NCI-H345 treated with DMSO at 0.1 percent for 48 hours (cell line): ENCODE results near the gene TMEM190.
"Not testable (repeated sequence)": the region's sequence is repeated elsewhere in the genome, so short reads cannot be mapped to it uniquely, and the experiment has no call there.

Experiments
- DNase-seq: peaks from one replicate; lab custom pipeline; 2025; ENCODE audit not compliant: unreplicated experiment; lab: John Stamatoyannopoulos, UW

The TMEM190 gene

DNA sequence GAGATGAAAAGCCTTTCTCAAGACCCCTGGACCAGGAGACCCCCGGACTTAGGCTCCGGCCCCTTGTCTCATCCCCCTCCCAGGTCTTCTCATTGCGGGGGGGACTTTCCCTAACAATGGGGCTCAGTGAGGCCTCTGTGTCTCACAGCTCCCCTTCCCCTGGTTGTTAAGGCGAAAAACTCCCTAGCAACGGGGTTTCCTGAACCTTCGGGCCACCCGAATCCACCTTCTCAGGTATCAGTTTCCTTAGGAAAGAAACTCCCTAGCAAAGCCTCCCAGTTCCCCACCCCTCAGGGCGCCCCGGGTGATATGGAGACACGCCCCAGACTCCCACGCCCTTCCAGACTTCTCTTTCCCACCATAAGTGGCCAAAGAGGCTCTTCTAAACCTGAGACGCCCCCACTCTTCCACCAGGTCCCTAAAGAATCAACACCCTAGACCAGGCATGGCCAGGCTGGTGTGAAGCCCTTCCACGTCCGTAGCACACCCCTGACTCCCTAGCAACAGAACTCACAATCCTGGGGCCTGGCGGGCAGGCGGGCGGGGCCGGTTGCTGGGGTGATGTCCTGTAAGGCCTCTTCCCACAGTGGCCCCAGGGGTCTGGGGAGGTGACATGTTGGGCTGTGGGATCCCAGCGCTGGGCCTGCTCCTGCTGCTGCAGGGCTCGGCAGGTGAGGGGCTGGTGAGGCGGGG, at the start of gene TMEM190:
Gene TMEM190, plus strand, starts transcription at position 586 of the 693 bp plus-strand sequence. Its CDS starts 28 bp downstream, at position 614.
- DNase-seq: no peak

GRCh38 chr19:55328774-55329318, 47.8 kb upstream of the TMEM190 start:
- not testable (repeated sequence) for DNase-seq

GRCh38 chr19:55329791-55330190, 46.8 kb upstream of the TMEM190 start:
- not testable (repeated sequence) for DNase-seq

DNA sequence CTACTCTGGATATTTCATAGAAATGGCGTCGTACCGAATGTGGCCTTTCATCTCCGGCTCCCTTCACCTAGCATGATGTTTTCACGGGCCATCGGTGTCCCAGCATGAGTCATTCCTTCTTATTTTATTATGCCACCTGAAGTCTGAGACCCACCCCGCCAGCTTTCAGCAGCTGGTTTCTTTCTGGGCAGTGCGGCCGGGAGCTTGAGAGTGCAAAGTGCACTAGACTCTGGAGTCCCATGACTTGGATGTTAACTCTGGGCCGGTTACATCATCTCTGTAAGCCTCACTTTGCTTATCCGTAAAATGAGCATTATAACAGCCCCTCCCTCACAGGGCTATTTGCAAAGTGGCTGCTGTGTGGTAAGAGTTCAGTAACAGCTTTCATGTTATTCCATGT, 42.8 kb upstream of the TMEM190 start:
- no peak for DNase-seq

DNA sequence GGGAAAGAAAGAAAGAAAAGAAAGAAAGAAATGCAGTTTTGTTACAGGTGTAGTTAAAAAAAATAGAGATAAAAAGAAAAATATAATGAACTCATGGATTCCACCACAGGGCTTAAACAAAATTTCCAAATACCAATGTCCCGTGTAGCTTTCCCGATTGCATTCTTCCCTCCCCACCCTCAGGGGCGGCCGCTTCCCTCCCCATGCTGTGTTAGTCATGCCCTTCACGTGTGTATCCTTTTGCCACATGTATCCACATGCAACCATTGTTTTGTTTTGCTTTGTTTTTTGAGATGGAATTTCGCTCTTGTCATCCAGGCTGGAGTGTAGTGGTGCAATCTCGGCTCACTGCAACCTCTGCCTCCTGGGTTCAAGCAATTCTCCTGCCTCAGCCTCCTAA, 40.5 kb upstream of the TMEM190 start:
- no peak for DNase-seq

DNA sequence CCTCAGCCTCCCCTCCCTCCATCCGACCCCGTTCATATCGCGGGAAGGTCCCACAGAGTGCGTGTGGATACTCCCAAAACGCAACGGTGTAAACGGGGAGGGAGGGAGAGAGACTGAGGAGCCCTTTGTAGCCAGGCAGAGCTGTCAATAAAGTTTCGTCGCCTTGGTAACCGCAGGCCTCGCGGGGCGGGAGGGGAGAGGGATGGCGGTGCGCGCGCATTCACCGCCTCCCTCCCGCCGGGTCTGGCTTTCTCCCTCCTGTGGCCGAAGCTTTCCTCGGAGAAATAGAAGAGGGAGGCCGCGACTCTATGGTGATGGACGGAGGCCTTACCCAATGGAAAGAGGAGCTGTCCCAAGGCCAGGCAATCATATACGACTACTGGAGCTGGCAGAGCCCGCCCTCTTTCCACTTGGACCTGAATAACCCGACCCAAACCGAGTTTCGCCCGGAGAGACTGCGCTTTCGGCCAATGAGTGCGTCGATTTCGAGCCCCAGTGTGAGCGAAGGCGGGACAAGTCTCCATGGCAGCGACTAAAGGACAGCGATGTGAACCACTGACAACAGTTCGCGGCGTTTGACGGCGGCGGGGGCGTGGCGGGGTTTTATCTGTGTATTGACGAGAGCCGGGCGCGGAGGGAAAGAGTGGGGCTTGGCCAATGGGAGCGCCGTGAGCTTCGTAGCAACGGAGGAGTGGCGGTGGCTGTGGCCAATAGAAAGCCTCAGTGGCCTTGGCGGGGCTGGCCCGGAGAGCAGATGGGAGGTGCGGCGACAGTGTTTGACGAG, 37.3 kb upstream of the TMEM190 start, which contains the start of gene KMT5C:
Gene KMT5C, plus strand, starts transcription at position 772 of the 784 bp plus-strand sequence. CDS start 2,061 bp downstream, outside the sequence.
- DNase-seq: peak; percentile 100

GRCh38 chr19:55339889-55340783, 36.5 kb upstream of the TMEM190 start:
- DNase-seq: no peak

GRCh38 chr19:55340784-55341147, 35.9 kb upstream of the TMEM190 start:
- no peak for DNase-seq

- DNase-seq: peak; percentile 51
These were observed 35.4 kb upstream of the TMEM190 start for GRCh38 chr19:55341171-55341588.

DNA sequence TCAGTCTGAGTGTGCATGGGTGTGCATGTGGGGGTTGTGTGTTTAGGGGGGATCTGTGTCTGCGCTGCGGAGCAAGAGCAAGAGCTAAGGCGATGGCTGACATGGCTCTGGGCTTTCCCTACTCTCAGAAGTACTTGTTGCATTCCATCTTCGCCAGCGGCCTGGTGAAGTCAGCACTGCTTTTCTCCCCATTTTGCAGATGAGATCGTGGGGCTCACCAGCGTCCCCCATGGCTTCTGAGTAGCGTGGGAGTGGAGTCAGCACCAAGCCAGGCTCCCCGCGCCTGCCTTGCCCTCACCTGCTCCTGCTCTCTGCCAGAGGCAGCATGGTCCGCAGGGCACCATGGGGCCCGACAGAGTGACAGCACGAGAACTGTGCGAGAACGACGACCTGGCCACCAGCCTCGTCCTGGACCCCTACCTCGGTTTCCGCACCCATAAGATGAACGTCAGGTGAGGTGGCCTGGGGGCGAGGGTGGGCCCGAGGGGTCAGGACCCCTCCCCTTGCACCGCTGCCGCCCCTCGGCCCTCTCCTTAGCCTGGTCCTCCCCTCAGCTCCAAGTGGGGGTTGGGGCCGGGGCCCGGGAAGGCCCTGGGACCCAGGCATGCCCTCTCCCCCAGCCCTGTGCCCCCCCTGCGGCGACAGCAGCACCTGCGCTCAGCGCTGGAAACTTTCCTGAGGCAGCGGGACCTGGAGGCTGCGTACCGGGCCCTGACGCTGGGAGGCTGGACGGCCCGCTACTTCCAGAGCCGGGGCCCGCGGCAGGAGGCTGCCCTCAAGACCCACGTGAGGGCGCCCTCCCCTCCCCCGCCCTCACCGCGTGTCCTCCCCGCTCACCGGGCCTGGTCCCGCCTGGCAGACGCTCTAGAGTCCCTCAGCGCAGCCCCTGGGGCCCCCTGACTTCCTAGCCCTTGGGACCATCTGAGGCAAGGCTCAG, 34.8 kb upstream of the TMEM190 start:
- DNase-seq: no peak

- DNase-seq: peak; percentile 18
These were observed 32.2 kb upstream of the TMEM190 start for GRCh38 chr19:55344444-55344843.

DNA sequence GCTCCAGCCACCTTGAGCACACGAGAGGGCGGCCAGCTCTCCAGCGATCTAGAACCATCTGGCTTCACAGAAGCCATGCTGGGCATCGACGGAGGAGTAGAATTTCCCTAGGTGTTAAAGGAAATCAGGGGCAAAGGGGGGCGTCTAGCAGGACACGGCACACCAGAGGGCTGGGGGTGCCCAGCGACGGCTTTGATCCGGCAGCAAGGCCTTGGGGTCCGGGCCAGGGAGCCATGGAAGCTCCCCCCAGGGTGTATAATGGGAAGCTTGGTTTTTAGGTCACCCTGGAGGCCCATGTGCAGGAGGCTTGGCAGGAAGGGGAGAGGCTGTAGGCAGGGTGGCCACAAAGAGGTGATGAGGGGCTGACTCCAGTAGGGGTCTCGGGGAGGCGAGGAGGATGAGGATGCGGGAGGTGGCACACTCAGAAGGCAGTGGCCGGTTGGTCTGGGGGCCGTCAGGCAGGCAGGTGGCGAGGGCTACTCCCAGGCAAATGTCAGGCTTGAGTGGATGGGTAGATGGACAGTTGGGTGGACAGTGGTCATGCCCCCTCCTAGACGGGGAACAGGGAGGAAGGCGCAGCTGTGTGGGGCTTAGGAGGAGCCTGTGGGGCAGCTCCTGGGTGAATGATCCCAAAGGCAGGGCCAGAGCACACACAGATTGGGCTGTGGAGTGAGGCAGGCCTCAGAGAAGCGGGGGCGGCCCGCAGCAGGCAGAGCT, 31.4 kb upstream of the TMEM190 start:
- DNase-seq: no peak

GRCh38 chr19:55345818-55346724, 30.6 kb upstream of the TMEM190 start:
- no peak for DNase-seq

GRCh38 chr19:55346725-55347441, 29.7 kb upstream of the TMEM190 start:
- no peak for DNase-seq

- no peak for DNase-seq
These were observed 29.1 kb upstream of the TMEM190 start for GRCh38 chr19:55347442-55348009.

DNA sequence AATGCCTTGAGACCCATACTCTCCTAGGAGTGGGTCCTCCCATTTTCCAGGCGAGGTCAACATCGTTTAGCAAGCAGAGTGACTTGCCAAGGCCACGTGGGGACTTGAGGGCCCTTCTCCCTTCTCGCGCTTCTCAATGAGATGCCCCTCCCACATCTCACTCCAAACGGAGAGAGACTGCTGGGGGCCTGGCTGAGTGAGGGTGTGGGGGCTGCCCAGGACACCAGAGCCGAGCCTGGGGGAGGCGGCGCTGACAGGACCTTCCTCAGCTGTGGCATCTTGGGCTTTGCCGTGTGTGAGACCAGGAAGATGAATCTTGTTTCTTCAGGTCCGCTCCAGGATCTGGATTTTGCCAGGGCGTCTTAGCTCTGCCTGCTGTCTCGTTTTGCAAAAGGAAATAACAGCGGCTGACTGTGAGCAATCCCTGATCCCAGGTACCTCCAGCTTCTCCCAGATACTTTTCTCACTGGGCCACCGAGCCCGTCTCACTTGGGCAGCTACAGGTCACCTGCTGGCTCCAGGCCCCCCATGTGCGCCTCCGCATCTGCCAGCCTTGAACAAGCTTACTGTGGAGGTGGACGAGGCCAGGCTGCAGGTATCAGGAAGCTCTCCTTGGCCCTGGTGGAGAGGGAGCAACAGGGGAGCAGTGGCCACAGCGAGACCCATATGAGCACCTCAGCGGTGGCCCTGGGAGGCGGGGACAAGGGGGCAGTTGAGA, 28.1 kb upstream of the TMEM190 start:
- DNase-seq: no peak
